Measurements from ENCODE around the gene SLC9A9. TPM values are rescaled to one million over a fixed set of nuclear protein-coding genes. Genes with fewer than 3 reads are reported as not detected.

The SLC9A9 gene
- total RNA-seq, 1 donor from 2014 or later = 35.2 TPM

GRCh38 chr3:143843587-143843986, 4.7 kb downstream of the SLC9A9 start:
- no peak for DNase-seq

GRCh38 chr3:143840636-143841035, 7.6 kb downstream of the SLC9A9 start:
- DNase-seq = no peak

- no peak for DNase-seq
Observed at GRCh38 chr3:143839980-143840379, 8.3 kb downstream of the SLC9A9 start.

GRCh38 chr3:143837076-143837475, 11.2 kb downstream of the SLC9A9 start:
- peak; percentile 42 for DNase-seq

GRCh38 chr3:143835312-143835711, 13.0 kb downstream of the SLC9A9 start:
- no peak for DNase-seq

- no peak for DNase-seq
Observed at GRCh38 chr3:143832433-143832832, 15.8 kb downstream of the SLC9A9 start.

GRCh38 chr3:143831994-143832393, 16.3 kb downstream of the SLC9A9 start:
- no peak for DNase-seq

- no peak for DNase-seq
Observed at GRCh38 chr3:143831208-143831607, 17.1 kb downstream of the SLC9A9 start.

- DNase-seq = no peak
Observed at GRCh38 chr3:143830786-143831185, 17.5 kb downstream of the SLC9A9 start.

GRCh38 chr3:143830063-143830462, 18.2 kb downstream of the SLC9A9 start:
- DNase-seq = no peak

- no peak for DNase-seq
Observed at GRCh38 chr3:143827425-143827824, 20.8 kb downstream of the SLC9A9 start.

GRCh38 chr3:143826296-143826695, 22.0 kb downstream of the SLC9A9 start:
- no peak for DNase-seq

GRCh38 chr3:143825513-143825912, 22.8 kb downstream of the SLC9A9 start:
- peak; percentile 18 for DNase-seq

- DNase-seq = peak; percentile 94
Observed at GRCh38 chr3:143824735-143825385, 23.4 kb downstream of the SLC9A9 start.

GRCh38 chr3:143822798-143823197, 25.5 kb downstream of the SLC9A9 start:
- no peak for DNase-seq

- DNase-seq = no peak
Observed at GRCh38 chr3:143822374-143822773, 25.9 kb downstream of the SLC9A9 start.

GRCh38 chr3:143821862-143822261, 26.4 kb downstream of the SLC9A9 start:
- DNase-seq = no peak

GRCh38 chr3:143820466-143821221, 27.6 kb downstream of the SLC9A9 start:
- no peak for DNase-seq

- no peak for DNase-seq
Observed at GRCh38 chr3:143819890-143820289, 28.4 kb downstream of the SLC9A9 start.

- no peak for DNase-seq
Observed at GRCh38 chr3:143814443-143814889, 33.8 kb downstream of the SLC9A9 start.

- DNase-seq = no peak
Observed at GRCh38 chr3:143812481-143812880, 35.8 kb downstream of the SLC9A9 start.

- no peak for DNase-seq
Observed at GRCh38 chr3:143811602-143812001, 36.7 kb downstream of the SLC9A9 start.

GRCh38 chr3:143810953-143811265, 37.4 kb downstream of the SLC9A9 start:
- DNase-seq = no peak
